EL (cell line): ENCODE data around the gene PEPD.

ENCODE experiments used
- DNase-seq: peaks from one replicate; pipeline ENCODE4 v3.0.0-alpha.2; 2016

The PEPD gene

GRCh38 chr19:33403973-33404304, 117.7 kb downstream of the PEPD start:
- DNase-seq = no peak

GRCh38 chr19:33403221-33403972, 118.2 kb downstream of the PEPD start:
- DNase-seq = no peak

- no peak for DNase-seq
Measured at GRCh38 chr19:33402421-33403220, 119.0 kb downstream of the PEPD start.

GRCh38 chr19:33401683-33402420, 119.7 kb downstream of the PEPD start:
- DNase-seq = no peak

DNA sequence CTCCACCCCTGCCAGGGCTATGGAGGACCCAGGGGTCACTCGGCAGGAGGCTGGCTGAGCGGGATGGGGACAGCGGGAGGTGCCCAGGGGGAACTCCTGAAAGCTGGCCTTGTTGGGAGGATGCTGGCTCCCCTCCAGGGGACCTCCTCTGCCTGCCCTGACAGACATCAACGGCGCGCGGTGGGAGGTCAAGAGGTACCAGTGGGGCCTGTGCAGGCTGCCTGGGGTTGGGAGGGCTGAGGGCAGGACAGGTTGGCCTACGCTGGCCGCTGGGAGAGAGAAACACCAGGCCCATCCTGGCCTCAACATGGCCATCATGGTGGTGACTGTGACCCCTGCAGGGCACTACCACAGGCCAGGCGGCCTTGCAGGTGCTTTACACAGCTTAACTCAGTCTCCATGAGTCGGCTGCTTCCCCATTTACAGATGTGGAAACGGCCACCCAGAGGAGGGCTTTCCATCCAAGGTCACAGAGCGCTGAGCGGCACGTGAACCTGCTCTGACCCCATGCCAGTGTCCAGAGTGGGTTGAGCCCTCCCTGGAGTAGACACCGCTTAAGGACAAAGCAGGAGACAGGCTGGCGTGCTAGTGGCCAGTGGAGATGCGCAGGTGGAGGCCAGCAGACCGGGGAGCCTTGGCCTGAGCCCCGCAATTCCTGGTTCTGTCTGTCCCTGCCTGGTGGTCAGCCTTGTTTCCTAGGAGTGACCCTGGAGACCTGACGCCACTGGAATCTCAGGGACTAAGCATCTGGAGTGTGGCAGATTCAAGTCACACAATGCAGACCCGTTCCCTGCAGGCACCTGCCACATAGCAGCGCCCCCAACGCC, 120.5 kb downstream of the PEPD start:
- DNase-seq = no peak

- DNase-seq = no peak
Measured at GRCh38 chr19:33399745-33400681, 121.6 kb downstream of the PEPD start.

DNA sequence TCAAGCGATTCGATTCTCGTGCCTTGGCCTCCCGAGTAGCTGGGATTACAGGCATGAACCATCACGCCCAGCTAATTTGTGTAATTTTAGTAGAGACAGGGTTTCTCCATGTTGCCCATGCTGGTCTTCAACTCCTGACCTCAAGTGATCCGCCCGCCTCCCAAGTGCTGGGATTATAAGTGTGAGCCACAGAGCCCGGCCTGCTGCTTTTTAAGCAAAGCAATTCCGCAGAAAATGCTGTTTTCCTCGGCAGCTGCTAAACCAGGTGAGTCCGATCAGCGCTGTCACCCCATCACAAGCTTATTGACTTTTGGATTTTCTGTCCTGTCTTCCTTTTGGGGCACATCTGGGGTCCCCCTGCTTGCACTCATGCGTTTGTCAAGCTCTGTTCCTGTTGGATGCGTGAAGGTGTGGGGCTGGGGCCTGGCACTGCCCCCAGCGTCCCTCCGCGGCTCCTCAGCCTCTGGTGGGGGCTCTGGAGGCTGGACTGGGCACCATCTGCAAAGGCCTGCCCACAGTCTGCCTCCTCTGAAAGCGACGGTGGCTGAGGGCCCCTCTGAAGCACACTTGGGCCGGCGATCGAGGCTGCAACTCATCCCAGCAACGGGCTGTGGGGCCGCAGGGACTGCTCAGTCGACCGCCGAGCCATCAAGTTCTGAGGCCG, 122.4 kb downstream of the PEPD start:
- no peak for DNase-seq

DNA sequence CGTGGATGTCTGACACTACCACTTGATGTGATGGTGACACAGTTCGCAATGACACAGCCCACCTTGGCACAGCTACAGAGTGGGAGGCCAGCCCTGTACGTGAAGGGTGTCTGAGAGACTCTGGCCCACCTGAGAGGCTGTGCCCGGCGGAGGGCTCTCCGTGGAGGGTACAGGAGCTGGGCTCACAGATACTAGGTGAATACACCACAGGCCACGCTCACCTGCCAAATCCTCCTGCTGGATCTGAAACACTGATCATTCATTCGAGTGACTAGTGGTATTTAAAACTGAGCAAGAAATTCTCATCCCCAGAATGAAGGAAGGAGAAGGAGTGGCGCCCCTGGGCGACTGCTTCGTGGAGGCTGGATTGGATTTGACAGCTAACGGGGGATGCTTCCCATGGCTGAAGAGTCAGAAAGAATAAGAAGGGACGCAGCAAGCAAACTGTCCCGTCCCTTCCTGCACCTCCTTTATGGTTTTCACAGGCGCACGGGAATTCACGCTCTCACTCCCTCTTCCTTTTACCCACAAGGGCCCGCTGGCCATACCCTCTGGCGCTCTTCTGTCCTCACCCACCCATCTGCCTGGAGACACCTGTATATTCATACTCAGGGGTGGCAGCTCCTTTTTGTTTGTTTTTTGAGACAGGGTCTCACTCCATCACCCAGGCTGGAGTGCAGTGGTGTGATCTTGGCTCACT, 123.1 kb downstream of the PEPD start:
- DNase-seq = no peak

DNA sequence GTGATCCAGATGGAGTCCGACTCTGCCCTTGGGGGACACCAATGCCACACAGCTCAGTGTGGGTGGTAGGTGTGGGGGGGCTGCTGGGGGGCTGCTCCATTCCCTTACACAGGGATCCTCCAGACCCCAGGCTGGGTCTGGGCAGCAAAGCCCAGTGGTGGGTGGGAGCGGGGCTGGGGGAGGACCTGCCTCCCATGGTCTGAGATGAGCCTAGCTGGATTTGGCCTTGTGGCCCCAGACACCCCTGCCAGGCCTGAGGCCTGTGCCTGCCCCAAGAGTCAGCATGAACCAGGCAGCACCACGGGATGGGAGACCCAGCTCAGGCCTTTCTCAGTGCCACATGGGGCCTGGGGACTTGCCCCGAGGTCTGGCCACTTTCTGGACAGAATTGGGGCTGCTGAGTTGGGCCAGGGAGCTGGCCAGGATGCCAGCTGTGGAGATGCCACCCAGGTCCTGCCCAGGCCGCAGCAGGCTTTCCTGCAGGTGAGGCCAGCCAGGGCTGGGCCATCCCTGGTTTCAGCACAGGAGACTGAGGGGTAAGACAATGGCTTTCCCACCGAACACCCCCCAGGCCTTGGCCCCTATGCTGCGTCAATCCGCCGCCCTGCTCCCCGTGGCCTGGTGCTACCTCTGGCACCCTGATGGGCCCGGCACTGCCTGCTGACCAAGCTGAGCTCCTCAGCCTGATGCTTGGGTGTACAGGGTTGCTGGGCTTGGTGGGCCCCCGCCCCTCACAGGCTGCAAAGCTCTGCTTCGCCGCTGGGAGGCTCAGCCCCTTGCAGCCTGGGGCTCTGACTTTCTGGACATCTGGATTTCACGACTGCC, 123.8 kb downstream of the PEPD start:
- no peak for DNase-seq

DNA sequence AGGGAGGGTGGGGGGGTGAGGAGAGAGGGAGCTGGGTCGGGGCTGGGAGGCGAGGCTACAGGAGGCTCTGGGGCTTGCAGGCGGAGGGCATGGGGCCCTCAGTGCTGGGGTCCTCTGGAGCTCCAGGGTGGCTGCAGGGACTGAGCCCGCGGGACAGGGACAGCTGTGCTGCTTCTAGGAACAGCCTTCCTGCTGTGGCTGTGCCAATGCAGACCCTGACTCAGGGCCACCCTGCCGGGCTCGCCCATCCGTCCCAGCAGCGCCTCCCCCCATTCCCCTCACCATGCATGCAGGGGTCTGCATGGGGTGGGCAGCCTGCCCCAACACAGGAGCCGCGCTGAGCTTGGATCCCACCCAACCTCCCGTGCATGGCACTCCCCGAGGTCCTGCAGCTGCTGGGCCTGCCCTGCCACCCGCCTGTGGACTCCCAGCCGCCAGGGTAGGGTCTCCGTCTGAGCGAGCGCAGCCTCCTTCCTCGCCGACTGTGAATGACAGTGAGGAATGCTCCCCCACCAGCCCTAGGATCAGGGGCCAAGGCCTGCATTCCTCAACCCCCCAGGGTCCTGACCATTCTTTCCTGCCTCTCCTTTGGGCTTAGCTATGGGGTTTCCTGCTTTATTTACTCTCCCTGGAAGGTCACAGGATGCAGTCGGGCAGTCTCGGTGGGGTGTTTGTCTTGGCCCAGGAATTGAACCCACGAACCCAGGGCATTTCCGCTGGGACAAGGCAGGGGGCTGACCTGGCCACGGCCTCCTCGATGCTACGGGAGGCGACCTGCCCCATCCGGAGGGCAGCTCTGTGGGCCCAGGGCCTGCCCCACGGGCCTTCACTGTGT, 124.7 kb downstream of the PEPD start:
- no peak for DNase-seq

DNA sequence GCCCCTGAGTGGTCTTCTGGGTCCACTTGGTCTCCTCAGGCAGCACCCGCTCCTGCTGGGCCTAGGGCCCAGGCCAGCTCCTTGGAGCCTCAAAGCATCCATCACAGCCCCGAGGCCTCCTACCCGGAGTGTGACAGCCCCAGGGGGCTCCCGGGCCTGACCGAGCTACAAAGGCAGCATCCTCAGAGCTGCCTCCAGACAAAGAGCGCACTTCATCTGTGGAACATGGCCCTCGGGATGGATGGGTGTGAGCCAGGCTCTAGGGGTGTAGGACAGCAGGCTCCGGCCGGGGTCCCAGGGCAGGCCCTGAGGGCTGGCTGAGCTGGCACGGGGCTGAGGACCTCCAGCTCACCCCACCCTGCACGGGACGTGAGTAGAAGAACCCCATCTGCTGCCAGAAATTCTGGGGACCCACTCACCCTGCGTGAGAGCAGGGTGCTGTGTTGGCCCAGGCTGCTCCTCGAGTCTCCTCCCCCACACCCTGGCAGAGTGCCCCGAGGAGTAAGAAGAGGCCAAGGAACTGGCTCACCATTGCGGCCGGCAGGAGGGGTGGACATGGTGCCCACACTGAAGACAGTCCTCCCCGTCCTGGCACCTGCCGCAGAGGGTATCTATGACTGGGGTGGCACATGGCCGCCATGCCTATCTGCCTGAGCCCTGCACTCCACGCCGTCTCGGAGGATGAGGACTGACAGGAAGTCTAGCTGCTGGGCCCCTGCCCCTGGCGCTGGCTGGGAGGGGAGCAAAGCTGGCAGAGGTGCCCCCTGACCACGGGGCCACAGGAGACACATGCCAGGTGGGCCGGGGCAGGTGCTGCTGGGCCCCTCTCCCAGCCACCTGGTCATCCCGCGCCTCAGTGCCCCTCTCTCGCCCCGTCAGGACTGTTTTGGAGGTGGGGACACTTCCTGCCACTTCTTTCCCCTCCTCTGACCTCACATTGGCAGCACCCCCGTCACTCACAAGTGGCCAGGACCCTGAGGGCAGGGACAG, 125.7 kb downstream of the PEPD start:
- DNase-seq = peak; percentile 67

- no peak for DNase-seq
Measured at GRCh38 chr19:33394723-33395560, 126.6 kb downstream of the PEPD start.

GRCh38 chr19:33394006-33394722, 127.4 kb downstream of the PEPD start:
- DNase-seq = peak; percentile 89

DNA sequence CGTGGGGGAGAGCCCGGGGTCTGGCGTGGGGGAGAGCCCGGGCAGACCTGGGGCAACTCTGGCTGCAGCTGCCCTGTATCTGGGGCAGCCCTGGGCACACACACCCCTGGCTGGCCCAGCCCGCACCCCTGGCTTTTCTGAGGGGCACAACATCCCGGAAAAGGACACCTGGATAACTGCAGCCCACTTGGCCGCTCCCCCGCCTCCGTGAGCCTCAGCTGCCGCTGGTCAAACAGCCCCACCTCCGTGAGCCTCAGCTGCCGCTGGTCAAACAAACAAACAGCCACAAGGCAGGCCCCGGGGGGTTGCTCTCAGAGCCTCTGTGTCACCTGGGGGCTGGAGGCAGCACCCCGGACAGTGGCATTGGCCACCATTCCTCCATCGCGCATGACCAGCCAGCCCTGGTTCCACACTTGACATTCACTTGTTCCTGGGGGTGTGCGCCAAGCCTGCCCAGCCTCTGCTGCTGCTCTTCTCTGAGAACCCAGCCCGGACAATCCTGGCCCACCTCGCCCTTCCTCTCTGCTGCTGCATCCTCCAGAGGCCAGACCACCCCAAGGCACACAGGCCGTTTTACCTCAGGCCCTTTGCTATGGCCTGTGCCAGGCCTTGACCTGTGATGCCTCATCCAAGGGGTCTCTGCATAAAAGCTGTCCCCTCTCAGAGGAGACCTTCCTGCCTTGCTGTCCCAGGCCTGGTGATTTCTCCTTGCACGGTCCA, 128.1 kb downstream of the PEPD start:
- DNase-seq = no peak
